HuH-7 (cell line): ENCODE results near the gene ACE.

ENCODE experiments used
- DNase-seq: peaks from one replicate; pipeline ENCODE4 v3.0.0; 2011; ENCODE audit warnings: low spot score

The ACE gene

GRCh38 chr17:63491977-63492618, 15.2 kb downstream of the ACE start:
- DNase-seq: no peak

- no peak for DNase-seq
Measured at GRCh38 chr17:63492940-63493339, 16.1 kb downstream of the ACE start.

DNA sequence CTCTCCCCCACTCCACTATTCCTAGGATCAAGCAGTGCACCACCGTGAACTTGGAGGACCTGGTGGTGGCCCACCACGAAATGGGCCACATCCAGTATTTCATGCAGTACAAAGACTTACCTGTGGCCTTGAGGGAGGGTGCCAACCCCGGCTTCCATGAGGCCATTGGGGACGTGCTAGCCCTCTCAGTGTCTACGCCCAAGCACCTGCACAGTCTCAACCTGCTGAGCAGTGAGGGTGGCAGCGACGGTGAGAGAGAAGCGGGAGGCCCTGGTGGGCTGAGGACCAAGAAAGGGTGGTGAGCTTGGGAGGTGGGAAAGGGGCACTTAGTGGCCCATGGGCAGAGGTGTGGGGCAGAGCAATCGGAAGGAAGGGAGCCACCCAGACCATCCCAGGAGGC, 16.6 kb downstream of the ACE start:
- no peak for DNase-seq

DNA sequence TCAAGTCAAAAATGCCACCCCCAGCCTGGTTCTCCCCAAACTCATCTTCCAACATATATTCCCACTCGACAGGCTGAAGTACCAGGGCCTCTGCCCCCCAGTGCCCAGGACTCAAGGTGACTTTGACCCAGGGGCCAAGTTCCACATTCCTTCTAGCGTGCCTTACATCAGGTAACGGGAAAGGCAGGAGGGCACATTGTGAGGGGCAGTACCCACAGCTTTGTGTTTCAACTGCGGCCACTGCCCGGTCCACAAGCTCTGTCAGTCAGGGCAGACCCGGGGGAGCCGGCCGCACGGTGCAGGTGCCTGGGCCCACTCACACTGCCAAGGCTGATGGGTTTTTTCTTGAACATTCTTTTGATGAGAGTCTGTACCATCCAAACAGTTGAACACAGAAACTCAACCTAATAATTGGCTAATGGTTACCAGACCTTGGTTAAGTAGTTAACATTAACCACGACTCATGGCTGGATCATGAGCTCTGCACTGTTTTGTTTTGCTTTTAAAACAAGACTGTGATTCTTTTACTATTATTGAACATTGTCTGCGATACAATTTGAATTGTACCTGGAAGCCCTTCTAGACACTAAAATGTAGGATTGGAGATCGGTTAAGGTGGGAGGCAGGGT, 17.6 kb downstream of the ACE start:
- no peak for DNase-seq

GRCh38 chr17:63495491-63495890, 18.6 kb downstream of the ACE start:
- no peak for DNase-seq

GRCh38 chr17:63496177-63496576, 19.3 kb downstream of the ACE start:
- DNase-seq: no peak

GRCh38 chr17:63496663-63497400, 20.0 kb downstream of the ACE start:
- DNase-seq: no peak

DNA sequence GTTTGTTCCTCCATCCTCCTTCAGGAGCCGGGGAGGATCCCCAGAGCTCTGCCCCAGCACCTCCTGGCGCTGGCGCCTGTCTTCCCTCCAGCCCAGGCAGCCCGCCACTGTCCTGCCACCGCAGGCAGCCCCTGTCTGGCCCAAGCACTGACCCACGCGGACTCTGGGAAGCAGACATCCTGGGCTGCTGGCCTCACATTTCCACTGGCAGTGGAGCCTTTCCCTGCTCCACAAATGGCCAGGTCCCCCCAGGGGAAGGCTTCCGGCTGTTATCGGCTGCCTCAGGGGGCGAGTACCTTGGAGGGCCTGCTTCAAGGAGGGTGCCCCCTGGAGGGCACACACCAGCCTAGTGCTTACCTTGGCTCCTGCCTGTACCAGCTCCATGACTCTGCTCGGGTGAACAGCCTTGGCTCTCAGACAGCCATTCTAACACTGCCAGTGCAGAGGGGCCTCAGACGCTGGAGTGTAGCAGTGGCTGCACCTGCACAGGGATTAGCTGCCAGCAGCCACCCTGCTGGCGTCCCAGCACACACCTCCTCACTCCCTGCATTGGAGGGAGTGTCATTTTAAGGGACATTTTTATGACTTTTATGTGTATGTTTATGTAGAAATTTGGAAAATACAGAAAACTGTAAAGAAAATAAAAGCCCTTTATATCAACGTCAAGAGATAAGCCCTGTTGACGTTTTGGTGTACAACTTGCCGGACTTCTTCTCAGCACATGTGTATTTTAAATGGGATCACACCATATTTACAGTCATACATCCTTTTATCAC, 21.0 kb downstream of the ACE start:
- no peak for DNase-seq

GRCh38 chr17:63498626-63499195, 21.9 kb downstream of the ACE start:
- no peak for DNase-seq

GRCh38 chr17:63500543-63501390, 23.9 kb downstream of the ACE start:
- no peak for DNase-seq

DNA sequence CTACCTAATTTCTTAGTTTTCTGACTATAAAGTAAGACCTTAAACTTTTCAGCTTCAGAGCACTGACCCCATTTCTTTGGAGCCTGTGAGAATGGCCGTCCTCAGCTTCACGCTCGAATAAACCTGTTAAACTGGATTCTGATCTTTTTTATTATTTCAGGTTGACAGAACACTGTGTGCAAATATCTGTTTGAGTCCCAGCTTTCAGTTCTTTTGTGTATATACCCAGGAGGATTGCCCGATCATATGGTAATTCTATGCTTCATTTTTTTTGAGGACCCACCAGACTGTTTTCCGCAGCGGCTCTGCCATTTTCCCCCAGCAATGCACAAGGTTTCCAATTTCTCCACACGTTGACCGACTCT, 26.5 kb downstream of the ACE start:
- no peak for DNase-seq

- DNase-seq: no peak
Measured at GRCh38 chr17:63504261-63504660, 27.4 kb downstream of the ACE start.

GRCh38 chr17:63505341-63505740, 28.5 kb downstream of the ACE start:
- DNase-seq: no peak

- DNase-seq: no peak
Measured at GRCh38 chr17:63506627-63507026, 29.8 kb downstream of the ACE start.

DNA sequence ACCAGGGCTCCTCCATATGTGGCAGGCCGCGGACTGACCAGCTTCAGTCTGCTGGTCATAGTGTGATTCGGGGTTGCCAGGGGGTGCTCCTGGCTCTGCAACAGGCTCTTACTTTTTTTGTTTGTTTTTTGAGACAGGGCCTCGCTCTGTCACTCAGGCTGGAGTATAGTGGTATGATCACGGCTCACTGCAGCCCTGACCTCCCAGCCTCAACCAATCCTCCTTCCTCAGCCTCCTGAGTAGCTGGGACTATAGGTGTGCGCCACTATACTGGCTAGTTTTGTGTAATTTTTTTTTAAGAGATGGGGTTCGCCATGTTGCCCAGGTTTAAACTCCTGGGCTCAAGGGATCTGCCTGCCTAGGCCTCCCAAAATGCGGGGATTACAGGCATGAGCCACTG, 34.5 kb downstream of the ACE start:
- DNase-seq: no peak

GRCh38 chr17:63512388-63512787, 35.5 kb downstream of the ACE start:
- DNase-seq: no peak

- DNase-seq: no peak
Measured at GRCh38 chr17:63512896-63513644, 36.2 kb downstream of the ACE start.

- no peak for DNase-seq
Measured at GRCh38 chr17:63514477-63514876, 37.6 kb downstream of the ACE start.

DNA sequence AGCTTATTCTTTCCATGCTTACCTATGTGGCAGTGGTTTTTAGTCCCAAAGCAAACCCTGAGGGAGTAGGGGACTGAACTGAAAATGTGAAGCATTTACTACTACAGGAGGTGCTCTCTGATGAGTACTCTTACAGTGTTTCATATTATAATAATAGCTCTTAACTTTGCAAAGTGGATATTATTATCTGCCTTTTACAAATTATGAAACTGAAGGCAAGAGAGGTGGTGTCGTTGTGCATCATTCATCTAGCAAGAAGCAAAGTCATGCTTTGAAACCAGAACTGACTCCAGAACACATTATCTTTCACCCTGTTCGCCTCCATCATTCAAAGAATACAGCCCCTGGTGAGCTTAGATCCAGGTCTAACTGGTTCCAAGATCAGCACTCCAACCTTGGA, 38.1 kb downstream of the ACE start:
- no peak for DNase-seq

DNA sequence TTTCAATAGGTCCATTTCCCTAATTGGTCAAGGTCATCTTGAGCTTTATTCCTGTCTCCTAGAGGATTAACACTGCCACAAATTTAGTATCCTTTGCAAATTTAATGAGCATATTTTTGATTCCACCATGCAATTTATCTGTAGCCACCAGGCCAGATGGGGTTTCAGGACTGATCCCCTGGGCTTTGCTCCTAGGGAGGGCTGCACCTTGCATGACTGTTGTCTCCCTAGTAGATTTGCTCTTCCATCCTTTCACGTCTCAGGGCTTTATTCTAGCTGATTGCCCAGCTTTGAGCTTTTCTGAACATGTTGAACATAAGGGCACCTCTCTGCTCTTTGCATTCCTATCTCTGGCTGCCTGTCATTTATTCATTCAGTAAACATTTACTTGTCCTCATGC, 38.6 kb downstream of the ACE start:
- DNase-seq: no peak
